Lung microvascular endothelial cell (primary cell): ENCODE results near the gene SH3PXD2A. TPM values are rescaled to one million over a fixed set of nuclear protein-coding genes. Genes with fewer than 3 reads are reported as not detected.
A peak's percentile ranks its signal among the peaks of the same experiment; 100 is the strongest.
"Not testable (repeated sequence)": the region's sequence is repeated elsewhere in the genome, so short reads cannot be mapped to it uniquely, and the experiment has no call there.

Experiments
- DNase-seq, 2 donors: peaks; one replicate each; pipeline versions ENCODE4 v3.0.0 to v3.0.0-alpha.2; 2010; ENCODE audit warnings: low read depth in 2 of 2
- total RNA-seq: library from RNA; depleted of rRNA; stranded (reverse); fragments of >200 nt; gene quantifications from 2 replicates; pipeline ENCODE4 v1.2.1, GENCODE V29; 2014

The SH3PXD2A gene
- total RNA-seq, 1 donor from 2014 or later, result 0.99 TPM

DNA sequence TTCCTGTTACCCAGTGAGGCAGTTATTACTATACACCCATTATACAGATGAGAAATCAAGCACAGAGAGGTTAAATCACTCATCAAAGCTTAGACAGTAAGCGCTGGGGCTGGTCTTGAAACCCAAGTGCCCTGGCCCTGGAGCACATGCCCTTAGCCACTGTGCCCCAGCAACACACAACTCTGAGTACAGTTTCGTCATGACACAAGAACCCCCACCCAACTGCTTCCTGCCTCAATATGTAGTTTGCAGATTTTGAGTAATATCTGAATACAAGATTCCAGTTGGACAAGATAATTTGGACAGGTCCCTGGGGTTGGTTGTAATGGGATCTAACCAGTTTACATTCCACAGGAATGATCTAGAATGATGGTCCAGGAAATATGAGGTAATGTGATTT lies 62.8 kb downstream of the SH3PXD2A start:
- no peak for DNase-seq

- DNase-seq, result no peak
Measured at GRCh38 chr10:103791858-103792257, 63.5 kb downstream of the SH3PXD2A start.

- DNase-seq, result no peak
Measured at GRCh38 chr10:103791291-103791690, 64.1 kb downstream of the SH3PXD2A start.

GRCh38 chr10:103790580-103790979 lies 64.8 kb downstream of the SH3PXD2A start:
- no peak for DNase-seq

- DNase-seq, result no peak
Measured at GRCh38 chr10:103789771-103790201, 65.6 kb downstream of the SH3PXD2A start.

DNA sequence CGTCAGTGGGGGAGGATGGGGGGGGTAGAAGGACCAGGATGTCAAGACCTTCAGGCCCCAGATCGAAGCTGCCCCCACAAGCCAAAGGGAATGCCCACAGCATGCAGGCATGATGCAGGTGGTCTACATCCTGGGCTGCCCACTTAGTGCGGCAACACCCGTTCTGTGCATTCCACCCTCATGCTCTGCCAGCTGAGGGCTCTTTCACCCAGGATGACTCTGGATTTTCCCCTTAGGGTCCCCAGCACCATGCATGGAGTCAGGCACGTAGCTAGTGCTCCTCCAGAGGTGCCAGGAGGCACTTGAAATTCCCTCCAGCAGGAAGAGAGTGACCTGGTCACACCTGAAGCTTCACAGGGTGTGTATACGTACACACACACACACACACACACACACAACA lies 66.2 kb downstream of the SH3PXD2A start:
- no peak for DNase-seq

DNA sequence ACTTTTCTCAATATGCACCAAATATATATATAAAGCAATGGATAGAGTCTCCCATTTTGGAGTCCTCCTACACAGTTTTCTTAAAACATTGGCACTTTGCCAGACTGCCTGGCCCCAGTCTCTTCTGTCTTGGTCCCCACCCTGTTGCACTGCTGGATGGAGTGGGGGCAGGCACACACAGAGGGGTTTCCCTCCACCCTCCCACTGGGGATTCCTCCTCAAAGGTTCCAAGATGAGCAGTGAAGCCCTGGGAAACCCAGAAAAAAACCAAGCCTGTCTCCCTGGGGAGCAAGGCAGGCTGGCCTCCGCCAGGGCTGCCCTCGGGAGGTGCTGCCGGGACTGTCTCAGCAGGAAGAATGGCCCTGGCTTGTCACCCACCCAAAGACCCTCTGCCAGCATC lies 68.0 kb downstream of the SH3PXD2A start:
- DNase-seq, result no peak

GRCh38 chr10:103786020-103786419 lies 69.4 kb downstream of the SH3PXD2A start:
- no peak for DNase-seq

GRCh38 chr10:103784723-103785418 lies 70.5 kb downstream of the SH3PXD2A start:
- no peak for DNase-seq

DNA sequence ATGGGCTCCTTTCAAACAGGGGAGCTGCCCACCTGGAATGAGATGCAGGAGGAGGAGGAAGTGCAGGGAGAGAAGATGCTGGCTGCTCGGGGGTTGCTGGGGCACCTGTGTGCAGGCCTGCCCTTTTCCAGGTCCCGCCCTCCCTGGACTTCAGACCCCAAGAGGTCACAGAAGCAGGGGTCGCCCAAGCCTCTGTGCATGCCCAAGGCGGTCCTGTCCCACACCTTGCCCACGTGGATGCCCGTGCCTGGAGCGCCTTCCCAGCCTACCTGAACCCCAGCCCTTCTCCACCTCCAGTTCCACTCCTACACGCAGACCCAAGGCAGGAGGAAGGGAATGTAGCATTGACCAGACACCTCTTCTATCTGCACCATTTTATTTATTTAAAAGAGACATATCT lies 71.3 kb downstream of the SH3PXD2A start:
- no peak for DNase-seq

DNA sequence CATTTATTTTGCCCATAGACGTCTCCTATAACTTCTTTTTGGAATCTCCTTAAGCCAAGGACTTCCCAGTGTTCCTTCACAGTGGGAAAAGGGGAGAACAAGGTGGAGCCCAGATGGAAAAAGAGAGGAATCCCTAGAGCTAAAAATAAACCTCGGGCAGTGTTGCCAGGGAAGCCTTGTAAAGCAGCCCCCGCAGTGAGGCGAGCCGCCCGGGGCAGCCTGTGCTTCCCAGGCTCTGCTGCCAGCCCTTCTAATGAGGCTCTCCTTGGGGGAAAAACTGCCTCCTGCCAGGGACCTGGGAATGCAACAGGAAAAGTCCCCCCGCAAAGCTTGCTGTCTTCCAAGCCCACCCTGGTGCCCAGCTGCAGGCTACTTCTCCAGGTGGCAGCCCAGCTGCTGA lies 71.7 kb downstream of the SH3PXD2A start:
- DNase-seq, result no peak

GRCh38 chr10:103781329-103782061 lies 73.9 kb downstream of the SH3PXD2A start:
- peak; percentile 37 to 72 for DNase-seq

DNA sequence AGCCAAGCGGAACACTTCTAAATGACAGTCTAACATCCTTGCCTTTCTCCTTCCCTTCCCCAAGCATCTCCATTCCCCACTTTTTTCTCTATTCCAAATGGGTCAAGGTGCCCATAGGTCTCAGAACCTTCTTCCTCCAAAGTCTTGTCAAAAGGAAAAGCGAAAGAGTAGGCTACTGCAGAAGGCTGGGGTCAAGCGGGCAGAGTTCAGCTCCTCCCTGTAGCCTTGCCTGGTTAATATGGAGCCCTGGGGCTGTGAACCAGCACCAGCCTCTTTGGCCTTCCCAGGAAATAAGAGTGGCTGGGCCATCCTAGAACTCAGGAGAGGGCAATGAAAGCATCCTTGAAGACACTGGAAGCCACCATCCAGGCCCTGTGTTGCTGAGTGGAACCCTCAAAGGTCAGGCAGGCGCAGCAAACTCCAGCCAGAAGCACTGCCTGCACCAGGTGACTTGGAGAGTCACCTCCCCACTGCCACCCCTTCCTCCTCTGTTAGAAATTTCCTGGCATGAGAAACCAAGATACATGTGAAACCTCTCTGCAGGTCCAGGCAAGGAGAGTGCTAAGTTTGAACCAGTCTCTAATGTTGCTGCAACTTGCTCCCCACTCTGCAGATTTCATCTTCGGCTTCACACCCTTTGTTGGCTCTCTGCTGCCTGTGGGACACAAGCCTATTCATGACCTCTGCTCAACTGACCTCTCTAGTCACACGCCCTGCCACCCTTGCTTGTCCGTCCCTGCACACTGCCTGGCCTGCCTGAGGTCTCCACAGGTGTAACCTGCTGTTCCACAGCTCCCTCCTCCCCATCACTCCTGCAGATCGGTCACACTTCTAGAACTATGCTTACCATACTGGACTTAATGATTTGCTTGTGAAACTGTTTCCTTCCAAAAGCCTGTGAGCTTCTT lies 74.9 kb downstream of the SH3PXD2A start:
- no peak for DNase-seq

DNA sequence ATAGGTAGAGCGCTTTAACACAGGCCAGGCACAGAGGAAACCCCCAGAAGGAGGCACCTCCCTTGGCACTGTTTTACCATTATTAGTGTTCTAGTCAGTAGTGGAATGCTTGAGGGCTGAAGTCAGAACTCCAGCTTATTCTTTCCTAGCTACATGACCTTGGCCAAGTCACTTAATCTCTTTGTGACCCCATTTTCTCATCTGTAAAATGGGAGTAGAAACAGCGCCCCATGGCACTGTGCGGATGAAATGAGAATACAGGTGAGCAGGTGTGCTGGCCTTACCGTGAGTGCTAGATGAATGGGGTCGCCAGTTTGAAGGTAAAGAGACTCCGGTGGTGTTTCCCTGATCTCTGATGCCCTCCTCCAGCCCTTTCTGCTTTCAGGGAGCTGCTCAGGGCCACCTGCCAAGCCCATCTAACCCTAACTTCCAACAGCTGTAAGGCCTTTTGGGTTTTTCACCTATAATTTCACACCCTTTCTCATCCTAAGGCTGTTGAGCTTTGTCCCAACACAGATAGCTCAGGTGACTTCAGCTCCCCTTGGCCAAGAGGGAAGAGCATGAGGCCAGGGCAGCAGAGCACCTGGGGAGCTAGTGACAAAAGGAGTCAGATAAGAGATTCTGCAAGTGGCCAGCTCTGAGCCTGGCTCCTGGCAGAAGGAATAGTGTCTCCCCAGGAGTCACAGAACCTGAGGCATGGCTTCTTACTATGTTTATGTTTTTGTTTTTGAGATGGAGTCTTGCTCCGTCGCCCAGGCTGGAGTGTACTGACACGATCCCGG lies 76.8 kb downstream of the SH3PXD2A start:
- DNase-seq, result no peak

DNA sequence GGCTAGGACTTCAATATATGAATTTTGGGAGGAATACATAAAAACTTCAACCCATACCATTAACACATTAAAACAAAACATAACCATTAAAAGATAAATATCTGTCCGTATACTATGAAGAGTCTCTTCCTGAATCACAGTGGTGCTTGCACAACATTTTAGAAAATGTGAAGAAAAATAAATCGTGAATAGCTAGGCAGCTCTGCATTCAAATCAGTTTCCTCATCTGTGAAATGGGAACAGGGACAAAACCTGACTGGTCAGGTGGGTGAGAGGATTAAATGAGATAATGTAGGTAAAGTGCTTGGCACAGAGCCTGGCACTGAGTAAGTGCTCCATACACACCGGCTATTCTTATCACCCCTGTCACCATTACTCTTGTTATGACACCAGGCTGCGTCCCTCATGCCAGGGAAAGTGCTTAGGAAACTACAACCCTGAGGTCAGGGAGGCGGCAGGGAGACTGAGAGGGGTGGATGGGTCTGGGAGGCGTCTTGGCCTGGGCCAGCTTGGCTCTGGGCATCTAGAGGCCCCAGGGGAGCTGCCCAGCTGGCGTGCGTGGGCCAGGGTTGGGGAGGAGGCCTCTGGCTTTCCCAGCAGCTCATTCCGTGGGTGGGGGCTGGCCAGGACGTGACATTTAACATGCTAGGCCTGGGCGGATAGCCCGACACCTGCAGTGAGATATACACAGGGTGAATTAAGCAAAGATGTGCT lies 78.3 kb downstream of the SH3PXD2A start:
- DNase-seq, result no peak

GRCh38 chr10:103775776-103776175 lies 79.6 kb downstream of the SH3PXD2A start:
- no peak for DNase-seq

- not testable (repeated sequence) for DNase-seq
Measured at GRCh38 chr10:103772846-103773245, 82.5 kb downstream of the SH3PXD2A start.

DNA sequence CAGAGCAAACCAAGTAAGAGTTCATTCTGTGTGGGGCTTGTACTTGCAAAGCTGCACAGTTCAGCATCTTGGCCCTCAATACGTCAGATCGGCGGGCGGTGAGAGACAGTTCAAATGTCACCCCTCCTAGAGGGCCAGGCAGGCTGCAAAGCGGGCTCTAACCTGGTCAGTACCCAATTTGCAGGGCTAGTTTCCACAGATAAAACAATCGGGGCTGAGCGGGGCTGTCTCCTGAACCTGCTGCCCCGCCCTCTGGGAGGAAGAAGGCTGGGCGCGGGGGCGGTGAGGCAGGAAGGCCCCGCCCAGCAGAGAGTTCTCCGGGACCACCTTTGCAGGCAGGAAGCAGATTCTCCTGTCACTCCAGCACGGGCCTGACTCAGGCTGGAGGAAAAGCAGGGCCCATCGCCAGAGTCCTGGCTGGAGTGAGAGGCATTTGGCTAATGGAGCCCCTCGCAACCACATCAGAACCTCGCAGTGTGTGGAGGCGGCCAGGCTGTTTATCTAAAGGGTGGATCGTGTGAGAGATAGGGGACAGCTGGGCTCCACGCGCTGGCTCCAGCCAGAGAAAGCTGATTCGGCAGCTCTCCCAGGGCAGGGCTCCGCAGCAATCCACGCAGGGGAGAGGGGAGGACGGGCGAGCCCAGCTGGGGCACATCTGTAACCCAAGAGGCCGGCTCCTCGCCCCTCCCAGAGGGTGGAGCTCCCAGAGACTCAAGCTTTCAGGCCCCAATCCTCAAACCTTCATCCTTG lies 83.1 kb downstream of the SH3PXD2A start:
- peak; percentile 66 to 69 for DNase-seq

- DNase-seq, result no peak
Measured at GRCh38 chr10:103770139-103770538, 85.2 kb downstream of the SH3PXD2A start.

DNA sequence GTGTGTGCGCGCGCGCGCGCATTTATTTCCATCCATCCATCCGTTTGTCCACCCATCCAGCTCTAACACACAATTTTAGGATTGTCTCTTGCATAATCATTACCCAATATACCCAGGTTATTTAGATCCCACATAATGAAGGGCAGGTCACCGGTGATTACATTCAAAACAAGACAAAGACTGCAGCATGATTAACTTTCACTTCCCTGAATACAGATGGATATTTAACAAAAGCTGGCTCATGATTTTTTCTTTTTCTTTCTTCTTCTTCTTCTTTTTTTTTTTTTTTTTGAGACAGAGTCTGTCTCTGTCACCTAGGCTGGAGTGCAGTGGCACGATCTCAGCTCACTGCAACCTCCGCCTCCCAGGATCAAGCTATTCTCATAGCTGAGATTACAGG lies 86.2 kb downstream of the SH3PXD2A start:
- no peak for DNase-seq
